ENCODE results near the gene ARMH1.
"Not testable (repeated sequence)": the region's sequence is repeated elsewhere in the genome, so short reads cannot be mapped to it uniquely, and the experiment has no call there.

Gene ARMH1

DNA sequence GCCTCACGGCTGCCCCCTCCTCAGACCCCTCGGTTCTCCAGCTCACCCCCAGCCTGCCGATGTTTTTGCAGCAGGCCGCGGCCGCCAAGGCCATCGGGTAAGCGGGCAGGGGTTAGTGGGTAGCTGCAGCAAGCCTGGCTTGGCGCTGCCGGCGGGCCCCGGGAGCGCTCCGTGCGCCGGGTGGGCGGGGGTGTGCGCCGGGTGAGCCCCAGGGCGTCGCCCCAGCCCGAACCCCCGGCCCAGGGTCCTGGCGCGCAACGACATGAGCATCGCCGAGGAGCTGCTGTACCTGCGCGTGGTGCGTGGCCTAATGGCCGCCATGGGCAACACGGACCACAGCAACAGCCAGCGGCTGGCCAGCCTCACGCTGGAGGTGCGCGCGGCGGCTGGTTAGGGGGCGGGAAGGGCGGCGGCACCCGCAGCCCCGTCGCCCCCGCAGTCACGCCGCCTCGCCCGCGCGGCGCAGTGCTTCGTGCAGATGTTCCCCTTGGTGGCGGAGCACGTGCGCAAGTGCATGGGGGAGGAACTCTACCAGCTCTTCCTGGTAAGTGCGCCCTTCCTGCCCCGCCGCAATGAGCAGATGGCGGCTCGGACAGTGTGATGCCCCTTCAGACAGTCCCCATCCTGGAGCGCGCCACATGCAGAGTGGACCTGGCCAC, 49.9 kb downstream of the ARMH1 start:
- peak in 1 of 2 experiments; percentile 48 for DNase-seq

GRCh38 chr1:44724955-44725698, 50.6 kb downstream of the ARMH1 start:
- no peak for DNase-seq

GRCh38 chr1:44730741-44731512, 56.4 kb downstream of the ARMH1 start, which contains the start of gene RNU5D-1:
TSS of gene RNU5D-1 (minus strand) at chr1:44731170.
- DNase-seq: peak; percentile 95 to 97

- DNase-seq: no peak
These were observed 58.9 kb downstream of the ARMH1 start for GRCh38 chr1:44733365-44733764.

DNA sequence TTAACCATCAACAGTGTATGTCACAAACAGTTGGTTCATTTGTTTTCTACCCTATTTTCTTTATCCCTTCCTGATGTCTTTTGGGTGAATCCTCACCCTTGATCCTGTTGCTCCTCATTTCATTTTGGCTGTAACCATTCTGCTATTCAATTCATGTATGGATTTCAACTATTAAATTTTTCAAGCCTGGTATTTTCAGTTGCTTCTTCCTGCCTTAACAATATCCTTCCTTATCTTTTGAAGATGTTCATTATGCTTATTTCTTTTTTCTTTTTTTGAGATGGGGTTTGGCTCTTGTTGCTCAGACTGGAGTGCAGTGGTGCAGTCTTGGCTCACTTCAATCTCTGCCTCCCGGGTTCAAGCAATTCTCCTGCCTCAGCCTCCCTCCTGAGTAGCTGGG, 59.3 kb downstream of the ARMH1 start:
- no peak for DNase-seq

- DNase-seq: no peak
These were observed 61.5 kb downstream of the ARMH1 start for GRCh38 chr1:44735992-44736391.

GRCh38 chr1:44738953-44739306, 64.4 kb downstream of the ARMH1 start:
- DNase-seq: not testable (repeated sequence)

GRCh38 chr1:44739307-44740178, 65.0 kb downstream of the ARMH1 start, which contains the start of gene KIF2C:
TSS of gene KIF2C (plus strand) at chr1:44739837. CDS start at chr1:44739933, 96 bp downstream.
- DNase-seq: peak; percentile 99

GRCh38 chr1:44740179-44740617, 65.7 kb downstream of the ARMH1 start:
- no peak for DNase-seq

GRCh38 chr1:44743211-44743610, 68.7 kb downstream of the ARMH1 start:
- DNase-seq: no peak

DNA sequence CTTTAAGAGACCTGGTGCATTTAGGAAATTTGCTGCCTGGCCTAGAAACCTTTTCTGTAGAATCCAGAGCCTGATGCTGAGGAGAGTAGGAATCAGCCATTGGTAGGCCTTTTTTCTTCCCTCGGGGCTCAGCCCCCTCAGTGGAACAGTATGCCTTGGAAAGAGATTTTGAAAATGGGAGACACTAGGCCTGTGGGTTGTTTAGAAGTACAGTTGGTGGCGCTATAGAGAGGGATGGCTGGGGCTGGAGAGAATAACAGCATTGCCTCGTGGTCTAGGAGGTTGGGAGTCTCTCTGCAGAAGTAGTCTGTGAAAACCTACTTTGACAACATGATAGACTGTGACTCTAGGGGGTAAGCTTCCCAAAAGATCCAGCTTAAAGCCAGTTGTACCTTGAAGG, 73.4 kb downstream of the ARMH1 start:
- no peak for DNase-seq

- no peak for DNase-seq
These were observed 82.9 kb downstream of the ARMH1 start for GRCh38 chr1:44757420-44757819.

- DNase-seq: no peak
These were observed 84.6 kb downstream of the ARMH1 start for GRCh38 chr1:44759077-44759476.

- no peak for DNase-seq
These were observed 86.4 kb downstream of the ARMH1 start for GRCh38 chr1:44760876-44761275.

DNA sequence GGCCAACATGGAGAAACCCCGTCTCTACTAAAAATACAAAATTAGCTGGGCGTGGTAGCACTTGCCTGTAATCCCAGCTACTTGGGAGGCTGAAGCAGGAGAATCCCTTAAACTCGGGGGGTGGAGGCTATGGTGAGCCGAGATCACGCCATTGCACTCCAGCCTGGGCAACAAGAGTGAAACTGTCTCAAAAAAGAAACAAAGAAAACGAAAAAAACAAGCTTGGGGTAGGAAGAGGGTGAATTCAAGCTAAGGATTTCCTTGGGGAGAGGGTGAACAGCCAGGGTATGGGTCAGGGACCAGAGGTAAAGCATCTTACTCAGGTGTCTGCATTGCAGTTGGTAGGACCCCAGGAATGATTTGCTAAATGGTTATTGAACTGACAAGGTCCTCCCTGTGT, 91.9 kb downstream of the ARMH1 start:
- not testable (repeated sequence) for DNase-seq

All from activated T-cell treated with anti-CD3 and anti-CD28 coated beads, Interleukin-2, amount 50 U/mL, for 48 hours (primary cell).